ENCODE data around the gene NR2C2. TPM values are rescaled to one million over a fixed set of nuclear protein-coding genes. Genes with fewer than 3 reads are reported as not detected.
"Not testable (repeated sequence)": the region's sequence is repeated elsewhere in the genome, so short reads cannot be mapped to it uniquely, and the experiment has no call there.

The NR2C2 gene
- total RNA-seq = 20.6 and 26.3 TPM in 2 replicates

DNA sequence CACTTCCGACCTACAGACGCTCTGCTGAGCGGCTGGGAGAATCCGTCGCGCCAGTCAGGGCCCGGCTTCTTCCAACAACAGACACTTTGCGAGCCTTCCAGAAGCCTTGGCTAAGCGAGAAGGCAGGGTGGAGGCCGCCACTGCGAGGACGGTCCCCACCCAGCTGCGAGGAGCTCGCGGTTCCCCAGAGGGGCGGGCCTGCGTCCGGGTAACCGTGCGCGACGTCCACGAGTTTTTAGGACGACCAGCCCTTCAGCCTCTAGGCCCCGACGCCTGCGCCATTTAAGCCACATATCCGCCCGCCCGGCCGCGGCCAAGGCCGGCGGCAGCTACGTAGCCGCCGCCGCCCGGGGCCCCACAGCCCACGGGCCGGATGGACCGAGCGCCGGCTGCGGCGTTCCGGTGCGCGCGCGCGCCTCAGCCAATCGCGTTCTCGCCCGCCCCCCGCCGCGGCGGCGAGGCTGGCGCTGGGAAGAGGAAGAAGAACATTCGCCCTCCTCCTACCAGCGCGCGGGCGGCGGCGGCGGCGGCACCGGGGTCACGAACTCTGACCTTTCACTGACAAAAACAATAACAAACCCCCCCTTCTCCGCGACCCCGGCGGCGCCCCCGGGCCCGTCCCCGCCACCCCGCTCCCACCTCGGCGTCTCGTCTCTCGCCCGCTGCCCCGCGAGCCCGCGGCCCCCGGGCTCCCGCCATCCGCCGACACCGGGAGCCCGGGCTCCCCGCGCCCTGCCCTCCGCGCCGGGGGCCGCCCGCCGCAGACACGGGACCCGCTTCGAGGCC, at the start of gene NR2C2:
Gene NR2C2 (plus strand): TSS at position 484 of the 786 bp plus-strand sequence. CDS start 56,332 bp downstream, outside the sequence.
- TF ChIP-seq, protein P1, sequence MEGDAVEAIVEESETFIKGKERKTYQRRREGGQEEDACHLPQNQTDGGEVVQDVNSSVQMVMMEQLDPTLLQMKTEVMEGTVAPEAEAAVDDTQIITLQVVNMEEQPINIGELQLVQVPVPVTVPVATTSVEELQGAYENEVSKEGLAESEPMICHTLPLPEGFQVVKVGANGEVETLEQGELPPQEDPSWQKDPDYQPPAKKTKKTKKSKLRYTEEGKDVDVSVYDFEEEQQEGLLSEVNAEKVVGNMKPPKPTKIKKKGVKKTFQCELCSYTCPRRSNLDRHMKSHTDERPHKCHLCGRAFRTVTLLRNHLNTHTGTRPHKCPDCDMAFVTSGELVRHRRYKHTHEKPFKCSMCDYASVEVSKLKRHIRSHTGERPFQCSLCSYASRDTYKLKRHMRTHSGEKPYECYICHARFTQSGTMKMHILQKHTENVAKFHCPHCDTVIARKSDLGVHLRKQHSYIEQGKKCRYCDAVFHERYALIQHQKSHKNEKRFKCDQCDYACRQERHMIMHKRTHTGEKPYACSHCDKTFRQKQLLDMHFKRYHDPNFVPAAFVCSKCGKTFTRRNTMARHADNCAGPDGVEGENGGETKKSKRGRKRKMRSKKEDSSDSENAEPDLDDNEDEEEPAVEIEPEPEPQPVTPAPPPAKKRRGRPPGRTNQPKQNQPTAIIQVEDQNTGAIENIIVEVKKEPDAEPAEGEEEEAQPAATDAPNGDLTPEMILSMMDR (IDR thresholded peaks at IDR 0.05; ENCODE audit: insufficient read depth, low read depth, low read length) = no peak
- H3K4me3 ChIP-seq (ENCODE audit: low read depth, low read length) = peak within 1 kb of the TSS; percentile 88
- peak; percentile 83 for DNase-seq (ENCODE audit: low read depth)

DNA sequence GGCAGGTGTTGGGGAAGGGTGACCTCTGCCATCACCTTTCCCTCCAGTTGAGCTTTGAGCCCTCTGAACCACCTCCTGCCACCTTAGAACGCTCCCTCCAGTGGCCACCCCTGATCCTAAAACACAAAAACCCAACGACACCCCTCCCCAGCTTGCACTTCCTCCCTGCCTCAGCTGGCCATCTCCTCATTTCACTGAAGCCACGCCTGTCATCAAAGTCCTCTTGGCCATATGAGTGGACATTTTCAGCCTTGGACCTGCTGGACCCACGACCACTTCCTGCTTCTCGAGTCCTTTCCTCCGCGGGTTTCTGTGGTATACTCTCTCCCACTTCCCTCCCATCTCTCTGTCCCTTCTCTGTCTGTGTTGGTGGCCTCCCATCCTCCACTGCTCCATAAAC, 48.5 kb upstream of the NR2C2 start:
- no peak for DNase-seq (ENCODE audit: low read depth)
- TF ChIP-seq, protein P1 (IDR thresholded peaks at IDR 0.05; ENCODE audit: insufficient read depth, low read depth, low read length) = no peak
- H3K4me3 ChIP-seq (ENCODE audit: low read depth, low read length) = no peak overlapping the region

DNA sequence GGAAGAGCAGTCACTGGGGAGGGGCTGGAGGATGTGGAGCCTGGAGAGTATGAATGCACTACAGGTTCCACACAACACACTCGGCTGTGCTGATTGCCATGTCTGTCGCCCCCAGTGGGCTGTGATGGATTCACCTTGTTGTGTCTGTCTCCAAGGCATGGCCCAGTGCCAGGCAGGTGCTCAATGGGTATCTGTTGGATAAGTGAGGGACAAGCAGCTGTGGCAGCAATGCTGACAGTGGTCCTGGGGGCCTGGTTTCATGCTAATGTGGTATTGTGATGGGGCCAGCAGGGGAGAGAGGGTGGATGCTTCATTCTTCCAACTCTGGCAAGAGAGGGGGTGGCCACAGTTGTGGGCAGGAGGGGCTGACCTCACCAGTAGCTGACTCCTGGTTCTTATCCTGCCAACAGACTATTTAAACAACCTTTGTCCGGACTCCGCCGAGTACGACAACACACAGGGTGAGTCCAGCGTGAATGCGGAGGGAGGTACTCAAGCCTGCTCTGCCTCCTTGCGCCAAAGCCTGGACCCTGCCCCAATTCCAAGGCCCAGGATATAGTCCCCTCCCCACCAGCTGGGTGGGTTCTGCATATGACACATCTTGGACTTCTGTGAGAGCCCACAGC, 47.3 kb upstream of the NR2C2 start:
- no peak overlapping the region for H3K4me3 ChIP-seq (ENCODE audit: low read depth, low read length)
- DNase-seq (ENCODE audit: low read depth) = no peak
- TF ChIP-seq, protein P1 (IDR thresholded peaks at IDR 0.05; ENCODE audit: insufficient read depth, low read depth, low read length) = no peak

DNA sequence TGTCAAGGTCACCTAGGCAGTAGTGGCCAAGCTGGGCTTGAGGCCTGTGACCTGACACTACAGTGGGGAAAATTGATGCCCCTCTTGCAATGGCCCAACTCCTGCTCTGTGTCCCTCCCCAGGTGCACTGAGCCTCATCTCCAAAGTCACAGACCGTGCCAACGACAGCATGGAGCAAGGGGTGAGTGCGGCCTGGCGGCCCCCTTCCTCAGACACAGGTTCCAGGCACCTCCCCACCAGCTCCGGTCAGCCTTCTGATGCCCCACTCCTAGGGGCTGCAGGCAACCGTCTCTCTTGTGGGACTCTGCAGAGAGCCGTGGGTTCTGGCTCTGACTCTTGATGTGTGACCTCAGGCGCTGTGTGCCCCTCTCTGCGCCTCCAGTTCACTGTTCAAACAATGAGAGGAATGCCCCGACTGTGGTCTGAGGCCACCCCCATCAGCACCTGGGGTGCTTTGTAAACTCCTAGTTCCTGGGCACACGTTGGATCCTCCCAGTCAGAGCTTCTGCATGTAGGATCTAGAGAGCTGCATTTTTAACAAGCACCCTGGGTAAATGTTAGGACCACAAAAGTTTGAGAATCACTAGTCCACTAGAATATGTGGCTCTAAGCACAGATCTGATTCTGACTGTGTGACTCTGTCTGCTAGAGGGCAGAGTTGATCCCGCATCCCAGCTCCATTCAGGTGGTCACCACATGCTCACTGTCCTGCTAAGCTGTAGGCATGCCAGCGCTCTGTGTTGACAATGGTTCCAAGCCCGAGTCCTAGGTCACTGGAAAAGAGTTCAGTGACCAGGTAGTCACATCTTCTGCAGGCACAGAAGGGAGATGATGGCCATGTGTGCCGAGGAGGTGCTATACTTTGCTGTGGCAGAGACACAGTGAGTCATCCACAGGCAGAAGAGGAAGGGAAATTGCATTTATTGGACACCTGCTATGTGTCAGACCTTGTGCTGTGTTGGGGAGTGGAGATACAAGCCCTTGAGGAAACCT, 46.2 kb upstream of the NR2C2 start:
- TF ChIP-seq, protein P1 (IDR thresholded peaks at IDR 0.05; ENCODE audit: insufficient read depth, low read depth, low read length) = no peak
- no peak for DNase-seq (ENCODE audit: low read depth)
- no peak overlapping the region for H3K4me3 ChIP-seq (ENCODE audit: low read depth, low read length)

DNA sequence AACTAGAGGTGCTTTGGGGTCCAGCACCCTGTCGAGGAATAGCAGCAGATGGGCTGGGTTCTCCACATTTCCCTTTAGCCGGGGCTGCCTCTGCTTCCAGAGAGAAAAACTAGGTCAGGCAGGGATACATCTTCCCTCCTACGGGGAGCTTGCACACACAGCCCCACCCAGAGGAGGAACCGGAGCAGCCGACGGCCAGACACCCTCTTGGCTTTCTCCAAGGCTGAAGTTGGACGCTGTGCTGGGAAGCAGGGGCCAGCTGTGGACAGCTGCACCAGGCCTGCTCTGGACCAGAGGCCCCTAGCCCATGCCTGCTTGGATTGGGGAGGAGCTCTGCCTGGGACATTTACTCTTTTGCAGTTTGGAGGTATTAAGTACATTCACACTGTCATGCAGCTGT, 44.7 kb upstream of the NR2C2 start:
- peak; percentile 7 for DNase-seq (ENCODE audit: low read depth)
- TF ChIP-seq, protein P1 (IDR thresholded peaks at IDR 0.05; ENCODE audit: insufficient read depth, low read depth, low read length) = no peak
- no peak overlapping the region for H3K4me3 ChIP-seq (ENCODE audit: low read depth, low read length)

DNA sequence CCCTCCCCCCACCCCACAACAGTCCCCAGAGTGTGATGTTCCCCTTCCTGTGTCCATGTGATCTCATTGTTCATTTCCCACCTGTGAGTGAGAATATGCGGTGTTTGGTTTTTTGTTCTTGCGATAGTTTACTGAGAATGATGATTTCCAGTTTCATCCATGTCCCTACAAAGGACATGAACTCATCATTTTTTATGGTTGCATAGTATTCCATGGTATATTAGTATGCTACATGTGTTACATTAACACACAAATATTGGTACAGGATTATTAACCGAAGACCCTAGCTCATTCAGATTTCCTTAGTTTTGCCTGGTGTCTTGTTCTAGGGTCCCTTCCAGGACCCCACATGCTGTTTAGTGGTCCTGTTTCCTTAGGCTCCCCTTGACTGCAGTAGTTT, 43.9 kb upstream of the NR2C2 start:
- not testable (repeated sequence) for DNase-seq (ENCODE audit: low read depth); H3K4me3 ChIP-seq (ENCODE audit: low read depth, low read length)

Data from fibroblast of villous mesenchyme (primary cell).